Renal cortical epithelial cell (primary cell): Measurements from ENCODE around the gene S100Z. TPM values are rescaled to one million over a fixed set of nuclear protein-coding genes. Genes with fewer than 3 reads are reported as not detected.
"Not testable (repeated sequence)": the region's sequence is repeated elsewhere in the genome, so short reads cannot be mapped to it uniquely, and the experiment has no call there.

ENCODE experiments used
- DNase-seq: peaks from one replicate; pipeline ENCODE4 v3.0.0-alpha.2; 2011; ENCODE audit warnings: low read depth
- total RNA-seq: library from RNA; depleted of rRNA; stranded (reverse); fragments of >200 nt; gene quantifications from 2 replicates; pipeline ENCODE4 v1.2.3, GENCODE V29; 2014

S100Z gene
- not detected in 2 replicates for total RNA-seq

- DNase-seq = no peak
These were observed at the start of gene S100Z for GRCh38 chr5:76849419-76850291. Gene S100Z, plus strand, starts transcription at chr5:76850014. Its CDS starts 25,346 bp downstream, at chr5:76875360.

- DNase-seq = no peak
These were observed 49.2 kb upstream of the S100Z start for GRCh38 chr5:76800579-76800978.

GRCh38 chr5:76801159-76801802 is 48.5 kb upstream of the S100Z start:
- DNase-seq = no peak

GRCh38 chr5:76801803-76802195 is 48.0 kb upstream of the S100Z start:
- no peak for DNase-seq

GRCh38 chr5:76804266-76804665 is 45.5 kb upstream of the S100Z start:
- DNase-seq = no peak

GRCh38 chr5:76805821-76806505 is 43.9 kb upstream of the S100Z start:
- DNase-seq = peak; percentile 99

GRCh38 chr5:76807296-76807695 is 42.5 kb upstream of the S100Z start:
- peak; percentile 99 for DNase-seq

GRCh38 chr5:76808141-76808691 is 41.6 kb upstream of the S100Z start:
- peak; percentile 61 for DNase-seq

GRCh38 chr5:76809141-76809540 is 40.7 kb upstream of the S100Z start:
- no peak for DNase-seq

GRCh38 chr5:76810236-76810635 is 39.6 kb upstream of the S100Z start:
- no peak for DNase-seq

- DNase-seq = no peak
These were observed 38.6 kb upstream of the S100Z start for GRCh38 chr5:76811214-76811613.

- not testable (repeated sequence) for DNase-seq
These were observed 37.6 kb upstream of the S100Z start for GRCh38 chr5:76812209-76812608.

GRCh38 chr5:76813982-76814562 is 35.7 kb upstream of the S100Z start:
- DNase-seq = peak; percentile 89

GRCh38 chr5:76816110-76816831 is 33.5 kb upstream of the S100Z start:
- no peak for DNase-seq

GRCh38 chr5:76818844-76819831 is 30.7 kb upstream of the S100Z start, which contains the start of gene F2RL1:
Gene F2RL1, plus strand, starts transcription at chr5:76819030. Its CDS starts 153 bp downstream, at chr5:76819183.
- DNase-seq = peak; percentile 81

- DNase-seq = no peak
These were observed 29.8 kb upstream of the S100Z start for GRCh38 chr5:76819851-76820525.

- DNase-seq = peak; percentile 61
These were observed 29.3 kb upstream of the S100Z start for GRCh38 chr5:76820526-76820890.

- DNase-seq = no peak
These were observed 28.7 kb upstream of the S100Z start for GRCh38 chr5:76821136-76821535.

GRCh38 chr5:76822105-76822731 is 27.6 kb upstream of the S100Z start:
- peak; percentile 42 for DNase-seq
